H9 (cell line): Measurements from ENCODE around the gene VOPP1. TPM values are rescaled to one million over a fixed set of nuclear protein-coding genes. Genes with fewer than 3 reads are reported as not detected.
A peak's percentile ranks its signal among the peaks of the same experiment; 100 is the strongest.

Experiments used
- DNase-seq: peaks from one replicate; pipeline ENCODE4 v3.0.0-alpha.2; 2017
- H2AFZ ChIP-seq: one replicate; pipeline ENCODE4 v1.6.1; 2013; ENCODE audit warnings: mild to moderate bottlenecking, low read length, control low read depth, moderate library complexity
- H2AK5ac ChIP-seq: 2 replicates; pipeline ENCODE4 v1.6.1; 2013; ENCODE audit warnings: low read length, control low read depth, mixed read lengths; ENCODE audit not compliant: insufficient read length
- H2BK120ac ChIP-seq: one replicate; pipeline ENCODE4 v1.6.1; 2013; ENCODE audit warnings: low read depth, mild to moderate bottlenecking, low read length, control low read depth, inconsistent platforms; ENCODE audit not compliant: poor library complexity, severe bottlenecking
- H2BK12ac ChIP-seq: 2 replicates; pipeline ENCODE4 v1.6.1; 2013; ENCODE audit warnings: low read length, control low read depth, mixed read lengths, low read depth; ENCODE audit not compliant: insufficient read length
- H2BK15ac ChIP-seq: 2 replicates; pipeline ENCODE4 v1.6.1; 2013; ENCODE audit warnings: low read depth, low read length, control low read depth
- H2BK20ac ChIP-seq: one replicate; pipeline ENCODE4 v1.6.1; 2013; ENCODE audit warnings: low read depth, mild to moderate bottlenecking, low read length, control low read depth, inconsistent platforms; ENCODE audit not compliant: poor library complexity, severe bottlenecking
- H2BK5ac ChIP-seq: 2 replicates; pipeline ENCODE4 v1.6.1; 2013; ENCODE audit warnings: low read length, control low read depth, mixed read lengths; ENCODE audit not compliant: insufficient read length
- H3K14ac ChIP-seq: 2 replicates; pipeline ENCODE4 v1.6.1; 2013; ENCODE audit warnings: low read length, control low read depth; ENCODE audit not compliant: insufficient read depth
- H3K18ac ChIP-seq: 2 replicates; pipeline ENCODE4 v1.6.1; 2013; ENCODE audit warnings: low read depth, mild to moderate bottlenecking, mixed read lengths, low read length, control low read depth; ENCODE audit not compliant: insufficient read length
- H3K23ac ChIP-seq: 2 replicates; pipeline ENCODE4 v1.6.1; 2013; ENCODE audit warnings: low read length, control low read depth, mixed read lengths, low read depth; ENCODE audit not compliant: insufficient read length
- H3K23me2 ChIP-seq: 2 replicates; pipeline ENCODE4 v1.6.1; 2013; ENCODE audit warnings: low read depth, mild to moderate bottlenecking, mixed read lengths, low read length, control low read depth; ENCODE audit not compliant: insufficient read length, poor library complexity, severe bottlenecking
- H3K27ac ChIP-seq: 2 replicates; pipeline ENCODE4 v1.5.1; 2013; ENCODE audit warnings: low read length, control low read depth, mixed read lengths, low read depth; ENCODE audit not compliant: insufficient read length
- H3K27me3 ChIP-seq: 2 replicates; pipeline ENCODE4 v1.6.1; 2013; ENCODE audit warnings: low read length, control low read depth, inconsistent platforms; ENCODE audit not compliant: insufficient read depth
- H3K4ac ChIP-seq: 2 replicates; pipeline ENCODE4 v1.6.1; 2013; ENCODE audit warnings: low read depth, mild to moderate bottlenecking, control low read depth, inconsistent platforms, low read length, moderate library complexity
- H3K4me1 ChIP-seq: 2 replicates; pipeline ENCODE4 v1.6.1; 2013; ENCODE audit warnings: low read length, control low read depth, inconsistent platforms; ENCODE audit not compliant: insufficient read depth
- H3K4me2 ChIP-seq: 2 replicates; pipeline ENCODE4 v1.6.1; 2013; ENCODE audit warnings: low read length, control low read depth, mixed read lengths; ENCODE audit not compliant: insufficient read length, insufficient read depth
- H3K56ac ChIP-seq: 2 replicates; pipeline ENCODE4 v1.6.1; 2013; ENCODE audit warnings: low read depth, mild to moderate bottlenecking, mixed read lengths, low read length, control low read depth; ENCODE audit not compliant: insufficient read length
- H3K79me1 ChIP-seq: 2 replicates; pipeline ENCODE4 v1.6.1; 2013; ENCODE audit warnings: low read depth, mild to moderate bottlenecking, moderate library complexity, low read length, control low read depth, inconsistent platforms; ENCODE audit not compliant: insufficient read depth, poor library complexity, severe bottlenecking
- H3K79me2 ChIP-seq: 2 replicates; pipeline ENCODE4 v1.6.1; 2013; ENCODE audit warnings: low read length, control low read depth, inconsistent platforms; ENCODE audit not compliant: insufficient read depth
- H3K9ac ChIP-seq: 2 replicates; pipeline ENCODE4 v1.6.1; 2013; ENCODE audit warnings: low read length, control low read depth, mixed read lengths; ENCODE audit not compliant: insufficient read length; ENCODE audit errors: extremely low read depth
- H3K9me3 ChIP-seq: one replicate; pipeline ENCODE4 v1.6.1; 2013; ENCODE audit warnings: low read depth, low read length, inconsistent platforms; ENCODE audit not compliant: control insufficient read depth
- H3T11ph ChIP-seq: one replicate; pipeline ENCODE4 v1.6.1; 2013; ENCODE audit warnings: mild to moderate bottlenecking, low read length, control low read depth, inconsistent platforms
- H4K20me1 ChIP-seq: one replicate; pipeline ENCODE4 v1.6.1; 2013; ENCODE audit not compliant: control insufficient read depth, insufficient read length, insufficient read depth
- H4K5ac ChIP-seq: 2 replicates; pipeline ENCODE4 v1.6.1; 2013; ENCODE audit warnings: low read depth, mild to moderate bottlenecking, mixed read lengths, low read length, control low read depth; ENCODE audit not compliant: insufficient read length
- H4K8ac ChIP-seq: replicated peaks from 2 replicates; pipeline ENCODE4 v1.6.1; 2013; ENCODE audit warnings: low read length, control low read depth, mixed read lengths, low read depth; ENCODE audit not compliant: insufficient read length
- H4K91ac ChIP-seq: 2 replicates; pipeline ENCODE4 v1.6.1; 2013; ENCODE audit warnings: low read depth, mild to moderate bottlenecking, moderate library complexity, mixed read lengths, low read length, control low read depth; ENCODE audit not compliant: insufficient read length
- H3K27ac Mint-ChIP-seq, 3 experiments: 2 replicates in 2 of 3; 3 replicates in 1 of 3; pipeline ENCODE4 v1.8.0; 2020 to 2021; ENCODE audit warnings: mixed read lengths in 3 of 3, mild to moderate bottlenecking in 1 of 3, moderate library complexity in 1 of 3
- H3K27me3 Mint-ChIP-seq: 2 replicates; pipeline ENCODE4 v1.8.0; 2021; ENCODE audit warnings: low read depth, mild to moderate bottlenecking, moderate library complexity, mixed read lengths
- H3K36me3 Mint-ChIP-seq, 3 experiments: 2 replicates in 2 of 3; 3 replicates in 1 of 3; pipeline ENCODE4 v1.8.0; 2020 to 2021; ENCODE audit warnings: low read depth in 3 of 3, mixed read lengths in 3 of 3; ENCODE audit not compliant: insufficient read depth in 1 of 3
- H3K4me1 Mint-ChIP-seq, 2 experiments: 2 replicates each; pipeline ENCODE4 v1.8.0; 2020; ENCODE audit warnings: mixed read lengths in 2 of 2
- H3K4me3 Mint-ChIP-seq, 2 experiments: 2 replicates in 1 of 2; 3 replicates in 1 of 2; pipeline ENCODE4 v1.8.0; 2020 to 2021; ENCODE audit warnings: mild to moderate bottlenecking in 2 of 2, mixed read lengths in 2 of 2, moderate library complexity in 1 of 2
- H3K9me3 Mint-ChIP-seq, 2 experiments: 2 replicates in 1 of 2; 3 replicates in 1 of 2; pipeline ENCODE4 v1.8.0; 2020; ENCODE audit warnings: mild to moderate bottlenecking in 2 of 2, mixed read lengths in 2 of 2, moderate library complexity in 1 of 2
- CTCF ChIP-seq: fragments of 200-600 bp; sonication (generic); conservative IDR thresholded peaks from 3 replicates; pipeline ENCODE4 v1.8.0; 2021; ENCODE audit warnings: antibody characterized with exemption, mild to moderate bottlenecking
- WGBS: extraction: QIAGEN DNeasy Blood & Tissue Kit; methylation state at CpG from one replicate; pipeline ENCODE4 v1.1.7; 2013; ENCODE audit warnings: missing lambda C conversion rate, low lambda C conversion rate, mixed read lengths; ENCODE audit not compliant: insufficient read length; ENCODE audit errors: extremely low coverage; 5-methylcytosine and 5-hydroxymethylcytosine counted together
- total RNA-seq: library from RNA; stranded (reverse); gene quantifications from 2 replicates; pipeline ENCODE4 v1.2.1, GENCODE V29; 2021

Gene VOPP1
- total RNA-seq, 1 experiment from 2014 or later, result 55.7 TPM

DNA sequence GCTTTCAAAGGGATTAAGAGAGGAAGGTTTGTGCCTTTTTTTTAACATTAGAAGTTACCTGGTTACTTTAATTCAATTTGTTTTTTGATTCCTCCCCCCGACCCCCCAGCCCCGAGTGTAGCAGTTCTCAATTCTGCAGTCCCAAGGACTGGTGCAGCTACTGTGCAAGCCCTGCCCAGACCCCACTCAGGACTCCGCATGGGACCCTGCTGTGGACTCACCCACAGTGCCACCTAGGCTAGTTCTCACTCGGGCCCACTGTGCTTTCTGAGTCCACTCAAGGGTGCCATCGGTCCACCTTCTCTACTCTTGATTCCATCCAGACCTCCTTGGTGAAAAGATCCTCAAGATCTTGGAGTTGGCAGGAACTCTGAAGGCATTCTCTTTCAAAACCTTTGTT is 77.4 kb downstream of the VOPP1 start:
- no peak overlapping the region for H3K4ac ChIP-seq
- H4K8ac ChIP-seq, result no peak overlapping the region
- no peak overlapping the region for H2BK15ac ChIP-seq
- no peak overlapping the region for H3T11ph ChIP-seq
- Mint-ChIP-seq H3K27me3 (no peaks in the 10 kb centered on the region), H3K9me3 (no peaks in the 10 kb centered on the region), H3K36me3 (peaks cover 6 to 42% (median 41%) of the 10 kb centered on the region in 3 experiments), H3K27ac (peak overlapping the region in 1 of 3 experiments; percentile 6; a peak in 2 of 7 replicates), H3K4me1 (peaks cover 8 to 26% of the 10 kb centered on the region in 2 experiments), H3K4me3 (no peak overlapping the region)
- H2BK5ac ChIP-seq, result no peak overlapping the region
- no peak for DNase-seq
- H3K23me2 ChIP-seq, result no peaks in the 10 kb centered on the region
- no peak for TF ChIP-seq CTCF
- H4K91ac ChIP-seq, result no peak overlapping the region
- no peak overlapping the region for H3K27ac ChIP-seq
- no peaks in the 10 kb centered on the region for H3K9me3 ChIP-seq
- no peak overlapping the region for H2AFZ ChIP-seq
- no peak overlapping the region for H3K4me2 ChIP-seq
- H2BK20ac ChIP-seq, result no peak overlapping the region
- no peak overlapping the region for H2BK120ac ChIP-seq
- H2AK5ac ChIP-seq, result no peak overlapping the region
- H3K27me3 ChIP-seq, result no peaks in the 10 kb centered on the region
- no CpG with 5 or more reads among the region's 5 CpGs for WGBS
- H3K9ac ChIP-seq, result no peak overlapping the region
- H4K20me1 ChIP-seq, result no peaks in the 10 kb centered on the region
- no peaks in the 10 kb centered on the region for H3K79me2 ChIP-seq
- H3K23ac ChIP-seq, result no peak overlapping the region
- no peak overlapping the region for H4K5ac ChIP-seq
- H3K4me1 ChIP-seq, result no peaks in the 10 kb centered on the region
- H3K79me1 ChIP-seq, result peaks cover 3% of the 10 kb centered on the region
- no peak overlapping the region for H3K14ac ChIP-seq
- no peak overlapping the region for H3K56ac ChIP-seq
- H3K18ac ChIP-seq, result no peak overlapping the region
- H2BK12ac ChIP-seq, result no peak overlapping the region
